HG03521 (cell line): ENCODE data around the gene PUM1.

Experiments used
- ATAC-seq: cut with Tn5 transposase; IDR thresholded peaks from one replicate; pipeline ENCODE4 v1.9.1; 2021; ENCODE audit warnings: mild to moderate bottlenecking, moderate library complexity; ENCODE audit not compliant: unreplicated experiment

PUM1 gene

DNA sequence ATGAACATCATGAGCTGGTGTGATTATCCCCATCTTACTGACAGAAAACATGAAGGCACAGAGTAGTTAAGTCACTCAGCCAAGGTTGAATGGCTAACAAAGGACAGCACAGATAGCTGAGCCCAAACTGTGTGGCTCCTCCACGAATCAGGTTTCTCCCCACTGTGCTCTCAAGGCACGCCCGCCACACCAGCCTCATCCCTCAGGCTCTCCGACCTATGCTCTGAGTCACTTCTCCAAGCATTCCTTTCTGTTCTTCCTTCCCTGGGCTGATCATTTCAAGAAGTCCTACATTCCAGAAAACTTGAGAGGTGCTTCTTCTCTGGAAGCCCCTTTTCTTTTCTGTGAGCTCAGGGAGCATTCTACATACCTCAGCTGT is 131.7 kb downstream of the PUM1 start:
- no peak for ATAC-seq

DNA sequence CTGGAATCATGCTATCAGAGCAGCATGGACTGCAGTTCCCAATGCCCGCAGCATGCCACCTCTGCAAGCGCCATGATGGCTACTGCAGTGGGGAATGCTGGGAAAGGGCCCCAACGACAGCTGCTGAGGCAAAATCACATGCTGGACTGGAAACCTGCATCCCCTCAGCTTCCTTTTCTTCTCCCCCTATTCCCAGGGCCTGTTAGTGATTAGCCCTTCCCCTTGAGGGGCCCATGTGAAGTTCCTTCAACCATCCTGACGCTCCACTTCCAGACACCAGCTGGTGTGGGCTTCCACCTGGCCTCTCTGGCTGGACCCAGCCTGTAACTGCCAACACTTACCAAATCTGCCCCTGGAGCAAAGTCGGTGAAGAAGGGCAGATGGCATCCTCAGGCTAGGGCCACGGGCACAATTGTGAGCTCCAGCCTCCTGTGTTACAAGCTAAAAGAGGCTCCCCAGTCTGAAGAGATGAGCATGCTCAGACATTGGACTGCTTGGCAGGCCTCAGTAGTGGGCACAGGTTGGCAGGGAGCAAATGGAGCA is 134.8 kb downstream of the PUM1 start:
- ATAC-seq: no peak

DNA sequence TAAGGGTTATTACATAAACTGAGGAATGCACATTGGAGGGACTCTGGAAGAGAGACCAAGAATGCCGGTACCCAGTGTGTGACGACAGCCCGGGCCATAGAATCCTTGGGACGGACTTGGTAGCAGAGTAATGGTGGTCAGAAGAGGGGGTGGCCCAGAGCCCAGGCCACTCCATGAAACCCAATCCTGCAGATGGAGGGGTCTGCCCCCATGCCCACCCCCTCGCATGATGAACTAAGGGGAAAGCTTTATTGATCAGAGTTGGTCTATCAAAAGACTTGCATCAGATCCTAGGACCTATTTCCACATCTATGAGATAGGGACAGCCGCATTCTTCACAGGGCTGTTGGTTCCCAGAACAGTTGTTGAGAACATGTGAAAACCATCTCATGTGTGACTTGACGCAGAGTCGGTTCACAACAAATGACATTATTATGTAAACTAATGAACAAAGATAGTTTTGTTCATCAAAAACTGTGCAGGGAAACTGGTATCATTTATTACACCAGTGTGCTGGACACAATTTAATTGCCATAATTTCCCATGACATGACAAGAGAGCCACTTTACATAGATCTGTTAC is 135.5 kb downstream of the PUM1 start:
- ATAC-seq: no peak

DNA sequence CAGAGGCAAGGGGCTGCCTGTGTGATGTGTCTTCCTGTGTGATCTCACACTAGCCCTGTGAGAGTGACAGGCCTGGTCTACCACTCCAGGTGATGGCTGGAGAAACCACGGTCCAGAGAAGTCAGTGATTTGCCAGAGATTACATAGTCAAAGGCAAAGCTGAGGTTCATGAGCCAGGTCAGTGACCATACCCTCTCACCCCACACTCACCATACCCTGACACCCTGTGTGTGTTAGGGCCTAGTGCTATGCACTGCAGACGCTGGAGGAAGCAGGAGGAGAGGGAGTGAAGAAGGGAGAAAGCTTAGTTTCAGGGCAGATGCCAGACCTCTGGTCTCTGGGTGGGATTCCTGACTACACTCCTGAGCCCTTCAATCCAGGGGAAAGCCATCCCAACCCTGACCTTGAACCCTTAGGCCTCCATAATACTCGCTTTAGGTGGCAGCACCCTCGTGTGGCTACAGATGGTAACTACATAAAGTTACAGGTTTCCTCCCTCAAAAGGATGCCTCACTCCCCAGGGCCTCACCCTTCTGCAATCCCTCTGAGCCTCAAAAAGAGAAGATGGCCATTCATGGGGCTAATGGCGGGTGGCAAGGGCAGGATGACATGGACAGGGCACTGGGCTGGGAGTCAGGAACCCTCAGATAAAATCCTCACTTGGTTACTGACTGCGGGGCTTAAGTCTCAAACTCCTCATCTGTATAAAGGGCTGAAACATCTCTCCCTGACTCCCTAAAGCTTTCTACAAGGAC is 136.2 kb downstream of the PUM1 start:
- ATAC-seq: no peak

DNA sequence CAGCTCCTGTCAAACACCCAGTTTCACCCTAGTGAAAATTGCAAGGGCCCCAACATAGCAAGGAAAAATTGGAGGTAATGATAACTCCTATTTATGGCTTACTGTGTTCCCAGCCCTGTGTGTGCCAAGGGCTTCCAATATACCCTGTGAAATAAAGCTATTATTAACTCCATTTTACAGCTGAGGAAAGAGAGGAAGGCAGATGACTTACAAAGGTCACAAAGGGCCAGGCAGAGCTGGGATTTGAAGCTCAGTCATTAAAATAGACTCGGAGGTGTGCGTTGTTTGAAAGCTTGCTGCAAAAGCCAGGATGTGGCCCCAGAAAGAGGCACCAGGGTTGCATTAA is 136.8 kb downstream of the PUM1 start:
- ATAC-seq: no peak

DNA sequence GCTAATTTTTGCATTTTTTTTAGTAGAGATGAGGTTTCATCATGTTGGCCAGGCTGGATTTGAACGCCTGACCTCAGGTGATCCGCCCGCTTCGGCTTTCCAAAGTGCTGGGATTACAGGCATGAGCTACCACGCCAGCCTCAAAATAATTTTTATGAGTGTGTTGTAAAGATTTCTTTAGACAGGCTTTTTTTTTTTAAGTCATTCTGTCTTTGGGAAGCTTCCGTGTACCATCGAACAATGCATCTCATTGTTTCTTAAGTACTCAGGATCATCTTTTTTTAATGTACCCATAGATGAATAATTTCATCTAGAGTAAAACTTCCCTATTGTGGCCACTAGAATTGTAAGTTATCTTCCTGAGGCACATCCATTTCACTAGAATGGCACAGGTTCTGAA is 137.3 kb downstream of the PUM1 start:
- no peak for ATAC-seq

DNA sequence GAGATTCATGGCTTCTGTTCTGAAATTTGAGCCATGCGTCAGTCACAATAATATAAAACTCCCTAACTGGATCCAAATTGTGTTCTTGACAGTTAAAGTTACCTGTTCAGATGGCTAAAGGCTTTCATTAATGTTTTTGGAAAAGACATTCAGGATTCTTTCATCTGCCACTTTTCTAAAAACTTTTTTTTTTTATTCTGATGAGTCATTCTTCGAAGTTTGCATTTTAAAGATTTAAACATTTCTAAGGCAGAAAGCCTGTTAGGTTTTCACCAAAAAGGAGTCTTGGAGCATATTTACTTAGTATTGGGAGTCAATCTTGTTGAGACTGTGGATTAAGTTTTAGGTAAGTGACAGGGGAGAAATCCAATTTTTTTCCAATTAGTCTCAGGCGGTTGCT is 138.1 kb downstream of the PUM1 start:
- no peak for ATAC-seq

DNA sequence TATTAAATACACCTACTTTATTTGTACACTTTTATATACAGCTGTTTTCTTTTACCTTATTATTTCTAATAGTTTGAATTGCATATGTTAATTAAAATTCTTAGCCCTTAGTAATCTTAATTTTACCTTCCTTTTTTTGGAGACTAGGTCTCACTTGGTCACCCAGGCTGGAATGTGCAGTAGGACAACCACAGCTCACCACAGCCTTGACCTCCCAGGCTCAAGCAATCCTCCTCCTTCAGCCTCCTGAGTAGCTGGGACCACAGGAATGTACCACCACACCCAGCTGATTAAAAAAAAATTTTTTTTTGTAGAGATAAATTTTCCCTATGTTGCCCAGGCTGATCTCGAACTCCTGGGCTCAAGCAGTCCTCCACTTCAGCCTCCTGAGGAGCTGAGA is 141.9 kb downstream of the PUM1 start:
- ATAC-seq: no peak

DNA sequence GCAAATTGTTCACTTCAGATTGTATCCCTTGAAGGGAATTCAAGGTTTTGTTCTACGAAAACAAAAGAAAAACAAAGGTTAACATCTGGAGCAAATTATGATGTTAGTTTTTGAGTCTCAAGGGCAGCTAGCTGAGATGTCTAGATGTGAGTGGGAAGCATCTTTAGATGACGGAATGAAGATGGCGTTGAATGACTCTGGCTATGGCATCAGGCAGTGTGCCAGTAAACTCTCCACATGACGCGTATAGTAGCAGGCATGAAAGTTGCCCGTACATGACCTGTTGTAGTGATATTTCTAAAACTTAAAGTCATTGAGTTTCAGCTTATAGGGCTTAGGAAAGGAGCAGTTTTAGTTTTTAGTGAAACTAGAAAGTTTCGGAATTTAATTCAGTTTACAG is 144.7 kb downstream of the PUM1 start:
- no peak for ATAC-seq

DNA sequence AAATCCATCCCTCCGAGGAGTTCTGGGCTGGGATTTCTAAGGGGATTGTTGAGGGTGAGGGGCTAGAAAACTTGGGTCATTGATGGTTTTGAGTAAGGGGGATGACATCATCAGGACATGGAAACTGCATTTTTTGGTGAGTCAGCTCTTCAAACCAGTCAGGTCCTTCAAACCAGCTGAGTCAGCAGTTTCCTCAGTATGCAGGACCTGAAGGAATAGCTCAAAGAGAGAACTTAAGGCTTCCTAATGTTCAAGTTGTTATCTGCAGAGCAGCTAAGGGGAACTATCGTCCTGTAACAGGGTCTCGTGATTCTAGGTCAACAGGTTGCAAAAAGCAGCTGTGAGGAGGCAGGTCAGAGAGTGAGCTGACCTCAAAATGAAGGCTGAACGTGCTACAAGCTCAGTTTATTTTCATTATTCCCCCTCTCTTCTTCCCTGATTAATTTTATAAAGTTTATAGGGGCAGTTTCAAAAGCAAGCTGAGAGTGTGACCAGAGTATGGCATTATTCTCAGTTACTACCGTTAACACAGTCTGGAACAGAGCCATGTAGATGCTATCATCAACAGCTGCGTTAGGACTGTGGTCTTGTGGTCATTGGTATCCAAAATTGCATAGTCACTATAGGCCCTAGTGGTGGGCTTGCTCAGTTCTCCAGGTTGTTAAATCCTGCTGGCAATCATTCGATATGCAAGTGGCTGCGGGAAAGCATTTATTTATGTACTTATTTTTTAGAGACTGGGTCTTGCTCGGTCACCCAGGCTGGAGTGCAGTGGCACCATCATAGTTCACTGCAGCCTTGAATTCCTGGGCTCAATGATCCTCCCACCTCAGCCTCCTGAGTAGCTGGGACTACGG is 146.3 kb downstream of the PUM1 start:
- ATAC-seq: no peak

DNA sequence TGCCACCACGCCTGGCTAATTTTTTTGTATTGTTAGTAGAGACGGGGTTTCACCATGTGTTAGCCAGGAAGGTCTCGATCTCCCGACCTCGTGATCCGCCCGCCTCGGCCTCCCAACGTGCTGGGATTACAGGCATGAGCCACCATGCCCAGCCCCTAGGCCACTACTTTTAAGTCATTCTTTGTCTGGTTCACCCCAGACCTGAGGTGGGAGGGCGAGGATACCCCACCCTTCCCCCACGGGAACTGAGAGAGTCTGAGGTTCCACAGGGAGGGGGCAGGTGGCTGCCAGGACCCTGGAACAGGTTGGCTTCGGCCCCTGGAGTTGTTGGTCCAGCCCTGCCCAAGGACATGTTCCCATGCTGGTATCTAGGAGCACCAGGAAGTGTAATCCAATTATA is 149.2 kb downstream of the PUM1 start:
- no peak for ATAC-seq

DNA sequence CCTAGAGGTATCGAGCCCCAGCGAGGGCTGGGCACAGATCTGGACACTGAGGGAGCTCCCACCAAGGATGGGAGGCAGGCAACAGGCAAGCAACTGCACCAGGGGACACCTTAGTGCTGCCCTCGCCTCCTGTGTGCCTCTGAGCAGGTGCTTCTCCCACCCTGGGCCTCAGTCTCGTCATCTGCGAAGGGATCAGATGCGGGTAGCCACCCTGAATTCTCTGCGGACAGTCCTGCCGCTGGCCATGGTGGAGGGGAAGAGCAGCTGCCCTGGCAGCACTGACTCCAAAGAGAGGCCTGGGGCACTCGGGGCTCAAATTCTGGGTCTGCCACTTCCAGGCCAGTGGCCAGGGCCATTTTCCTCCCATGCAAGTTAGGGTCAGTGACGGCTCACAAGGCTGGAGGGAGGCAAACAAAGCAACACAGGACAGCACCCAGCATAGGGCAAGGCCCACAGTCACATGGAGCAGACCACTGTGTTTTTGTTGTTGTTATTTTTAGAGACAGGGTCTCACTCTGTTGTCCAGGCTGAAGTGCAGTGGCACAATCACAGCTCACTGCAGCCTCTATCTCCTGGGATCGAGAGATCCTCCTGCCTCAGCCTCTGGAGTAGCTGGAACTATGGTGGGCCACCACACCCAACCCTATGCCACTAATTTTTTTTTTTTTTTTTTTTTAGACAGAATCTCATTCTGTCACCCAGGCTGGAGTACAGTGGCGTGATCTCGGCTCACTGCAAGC is 149.9 kb downstream of the PUM1 start:
- ATAC-seq: no peak

DNA sequence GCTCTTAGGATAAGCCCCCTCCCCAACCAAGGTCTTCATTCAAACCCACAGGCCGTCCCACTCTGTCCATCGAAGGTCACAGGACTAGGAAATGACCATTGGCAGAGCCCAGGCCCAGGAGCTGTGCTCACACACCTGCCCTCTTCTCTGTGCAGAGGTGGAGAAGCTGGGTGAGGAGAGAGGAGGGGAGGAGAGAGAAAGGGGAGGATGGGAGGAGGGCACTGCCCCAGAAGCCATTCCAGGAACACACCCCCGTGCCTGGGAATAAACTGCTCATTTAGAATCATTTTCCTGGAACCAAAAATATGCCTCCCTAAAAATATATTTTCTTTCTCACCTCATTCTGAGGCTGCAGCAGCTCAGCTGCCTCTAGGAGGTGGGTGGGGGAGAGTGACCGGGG is 150.6 kb downstream of the PUM1 start:
- ATAC-seq: no peak

DNA sequence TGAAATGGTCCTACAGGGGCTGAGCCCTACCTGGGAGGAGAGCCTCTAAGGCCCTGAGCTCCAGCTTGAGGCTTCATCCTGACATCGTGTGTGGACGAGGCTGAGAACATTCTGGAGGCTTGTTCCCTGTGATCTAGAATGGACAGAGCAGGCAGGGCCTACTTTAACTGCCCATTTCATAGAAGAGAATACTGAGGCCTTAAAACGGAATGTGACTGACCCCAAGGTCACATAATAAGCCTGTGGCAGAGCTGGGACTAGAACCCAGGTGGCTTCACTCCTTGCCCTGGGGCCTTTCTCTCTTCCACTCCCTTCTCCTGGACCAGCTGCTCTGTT is 151.0 kb downstream of the PUM1 start:
- no peak for ATAC-seq

DNA sequence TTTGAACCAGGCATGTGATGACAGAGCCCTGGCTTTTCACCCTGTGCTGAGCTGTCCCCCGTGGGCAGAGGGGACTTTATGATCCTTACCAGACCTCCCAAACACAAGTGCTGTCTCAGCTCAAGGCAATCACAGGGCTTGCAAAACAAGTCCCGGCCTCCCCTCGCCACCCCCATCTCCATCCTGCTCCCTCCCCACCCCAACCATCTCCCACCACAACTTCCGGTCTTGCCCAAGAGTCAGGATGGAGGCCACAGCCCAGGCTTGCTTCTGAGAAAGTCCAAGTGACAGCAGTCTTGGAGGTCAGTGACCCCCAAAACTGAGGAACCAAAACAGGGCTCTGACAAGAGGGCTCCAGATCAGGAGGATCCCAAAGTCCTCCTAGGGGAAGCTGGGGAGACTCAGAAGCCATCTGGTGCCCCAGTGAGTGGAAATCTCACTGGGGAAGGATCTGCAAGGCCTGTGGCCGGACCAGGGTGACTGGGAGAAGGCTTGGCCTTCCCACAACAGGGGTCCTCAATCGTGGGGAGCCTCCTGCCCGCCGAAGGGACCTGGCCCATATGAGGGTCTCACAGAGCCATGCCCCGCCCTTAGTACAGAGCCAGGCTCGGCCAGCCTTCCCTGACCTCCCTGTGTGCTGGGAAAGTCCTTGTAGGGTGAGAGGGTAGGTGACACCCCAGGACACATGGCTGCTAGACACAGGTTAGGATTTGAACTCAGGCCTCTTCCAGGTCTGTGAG is 152.4 kb downstream of the PUM1 start:
- no peak for ATAC-seq

DNA sequence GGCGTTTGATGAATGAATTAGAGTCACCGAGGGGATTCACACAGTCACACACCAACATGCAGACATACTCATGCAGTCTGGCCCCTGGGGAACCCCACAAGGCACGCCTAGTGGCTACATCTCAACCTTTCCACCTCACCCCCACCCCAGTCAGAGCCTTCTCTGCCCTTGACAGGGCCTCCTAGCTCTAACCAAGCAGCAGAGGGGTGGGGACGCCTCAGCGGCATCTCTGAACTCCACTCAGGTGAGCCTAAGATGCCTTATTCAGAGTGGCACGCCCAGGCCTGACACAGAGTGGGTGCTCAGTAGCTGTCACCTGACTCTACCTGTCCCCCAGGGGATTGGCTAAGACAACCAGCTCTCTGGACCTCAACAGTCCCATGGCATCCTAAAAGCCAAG is 153.3 kb downstream of the PUM1 start:
- ATAC-seq: no peak

DNA sequence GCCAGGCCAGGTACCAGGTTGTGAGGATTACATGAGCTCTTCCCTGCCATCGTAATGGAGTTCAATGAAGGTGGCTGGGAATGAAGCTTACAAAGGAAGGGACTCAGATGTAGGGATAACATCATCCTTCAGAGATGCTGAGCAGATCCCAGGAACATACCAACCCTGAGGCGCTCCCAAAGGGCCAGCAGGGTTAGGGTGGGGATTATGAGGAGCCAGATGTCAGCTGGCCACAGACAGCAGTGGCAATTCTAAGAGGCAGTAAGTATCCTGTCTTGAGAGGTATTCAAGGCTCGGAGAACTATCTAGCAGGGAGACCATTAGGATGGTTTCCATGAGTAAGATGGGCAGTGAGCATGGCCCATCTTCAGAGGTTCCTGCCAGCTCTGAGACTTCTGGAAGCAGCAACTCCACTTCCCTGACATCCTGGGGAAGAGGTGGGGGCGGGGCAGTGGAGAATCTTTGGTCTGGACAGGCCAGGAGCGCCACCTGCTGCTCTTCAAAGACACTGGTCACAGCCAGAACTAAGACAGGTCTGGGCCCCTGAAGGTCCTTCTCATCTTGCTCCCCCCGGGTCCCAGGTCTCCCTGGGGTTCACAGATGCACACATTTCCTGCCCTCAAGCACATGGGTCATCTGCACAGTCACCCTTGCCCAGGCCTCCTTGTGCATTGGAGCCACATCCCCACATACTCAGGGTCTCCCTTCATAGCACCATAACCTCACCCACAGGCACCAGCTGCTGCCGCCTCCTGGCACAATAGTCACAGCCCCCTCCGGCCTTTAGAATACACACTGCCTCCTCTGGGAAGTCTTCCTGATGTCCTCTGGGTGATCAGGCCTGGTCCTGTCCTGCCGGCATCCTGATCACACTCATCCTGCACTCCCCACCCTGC is 154.2 kb downstream of the PUM1 start:
- no peak for ATAC-seq

DNA sequence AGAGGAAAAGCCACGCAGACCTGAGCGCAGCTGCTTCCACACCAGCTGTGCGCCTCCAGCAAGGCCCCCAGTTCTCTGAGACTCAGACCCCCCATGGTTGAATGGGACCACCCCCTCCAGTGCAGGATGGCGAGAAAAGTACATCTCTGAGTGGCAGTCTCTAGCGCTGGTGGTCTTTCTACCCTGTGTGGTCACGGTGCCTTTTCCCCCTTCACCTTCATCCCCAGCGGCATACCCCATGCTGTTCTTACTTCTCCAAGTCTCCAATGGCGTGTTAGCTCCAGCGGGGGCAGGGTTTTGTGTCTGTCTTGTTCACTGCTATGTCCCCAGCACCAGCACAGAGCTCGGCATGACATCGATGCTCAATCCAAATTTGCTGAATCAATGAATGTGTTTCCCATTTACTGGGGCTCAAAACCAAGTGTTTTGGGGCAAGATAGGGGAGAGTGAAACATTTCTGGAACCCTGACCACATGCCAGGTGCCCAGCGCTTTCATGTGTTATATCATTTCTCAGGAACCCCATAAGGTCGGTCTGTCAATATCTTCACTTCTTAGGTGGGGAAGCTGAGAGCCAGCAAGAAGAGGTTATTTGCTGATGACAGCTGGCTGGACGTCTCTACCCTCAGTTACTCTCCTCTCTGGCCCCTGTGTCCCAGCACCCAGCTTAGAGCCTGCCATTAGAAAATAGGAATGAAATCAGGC is 156.0 kb downstream of the PUM1 start:
- ATAC-seq: no peak
